ENCODE measurements around the gene HSPB8.

- no peak for TF ChIP-seq POLR2A (IDR thresholded peaks at IDR 0.05)
- TF ChIP-seq, protein P1, sequence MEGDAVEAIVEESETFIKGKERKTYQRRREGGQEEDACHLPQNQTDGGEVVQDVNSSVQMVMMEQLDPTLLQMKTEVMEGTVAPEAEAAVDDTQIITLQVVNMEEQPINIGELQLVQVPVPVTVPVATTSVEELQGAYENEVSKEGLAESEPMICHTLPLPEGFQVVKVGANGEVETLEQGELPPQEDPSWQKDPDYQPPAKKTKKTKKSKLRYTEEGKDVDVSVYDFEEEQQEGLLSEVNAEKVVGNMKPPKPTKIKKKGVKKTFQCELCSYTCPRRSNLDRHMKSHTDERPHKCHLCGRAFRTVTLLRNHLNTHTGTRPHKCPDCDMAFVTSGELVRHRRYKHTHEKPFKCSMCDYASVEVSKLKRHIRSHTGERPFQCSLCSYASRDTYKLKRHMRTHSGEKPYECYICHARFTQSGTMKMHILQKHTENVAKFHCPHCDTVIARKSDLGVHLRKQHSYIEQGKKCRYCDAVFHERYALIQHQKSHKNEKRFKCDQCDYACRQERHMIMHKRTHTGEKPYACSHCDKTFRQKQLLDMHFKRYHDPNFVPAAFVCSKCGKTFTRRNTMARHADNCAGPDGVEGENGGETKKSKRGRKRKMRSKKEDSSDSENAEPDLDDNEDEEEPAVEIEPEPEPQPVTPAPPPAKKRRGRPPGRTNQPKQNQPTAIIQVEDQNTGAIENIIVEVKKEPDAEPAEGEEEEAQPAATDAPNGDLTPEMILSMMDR (IDR thresholded peaks at IDR 0.05): no peak
Observed at GRCh38 chr12:119229837-119230236, 51.1 kb downstream of the HSPB8 start.

All from right lobe of liver (tissue), 4 donors.